B cell (primary cell): ENCODE results near the gene EFNA5. TPM values are rescaled to one million over a fixed set of nuclear protein-coding genes. Genes with fewer than 3 reads are reported as not detected.

ENCODE experiments used
- ATAC-seq: fragments of 200-7000 bp; cut with Tn5 transposase; one replicate; pipeline ENCODE4 v1.10.0; 2021; ENCODE audit warnings: low read depth, mild to moderate bottlenecking, moderate number of reproducible peaks, moderate library complexity
- CTCF ChIA-PET: fragments of 350-600 bp; sonication (Branson Sonifier 250); formaldehyde crosslinking; loops from one replicate; lab custom pipeline; 2021; ENCODE audit warnings: antibody characterized with exemption, inconsistent platforms; lab: Charles Lee
- POLR2A ChIA-PET: fragments of 350-600 bp; sonication (Branson Sonifier 250); formaldehyde crosslinking; loops from one replicate; lab custom pipeline; 2021; ENCODE audit warnings: antibody characterized with exemption; lab: Charles Lee
- DNase-seq: peaks from one replicate; pipeline ENCODE4 v3.0.0; 2013
- H2AFZ ChIP-seq: 2 replicates; pipeline ENCODE4 v1.6.1; 2012; ENCODE audit warnings: mild to moderate bottlenecking, low read depth, low read length; ENCODE audit not compliant: insufficient read depth, poor library complexity, severe bottlenecking
- H3K27ac ChIP-seq, 2 donors: 1 replicate in 1 of 2; 2 replicates in 1 of 2; pipeline ENCODE4 v1.5.1; 2012 to 2013; ENCODE audit warnings: low read length in 2 of 2, mild to moderate bottlenecking in 2 of 2, moderate library complexity in 1 of 2
- H3K27me3 ChIP-seq, 4 experiments: fragments of 200-600 bp in 1 of 4; sonication (generic) in 1 of 4; replicated peaks in 1 of 4; 1 replicate in 2 of 4; 2 replicates in 2 of 4; pipeline versions ENCODE4 v1.6.1 to v1.7.0; 2013 to 2016; ENCODE audit warnings: low read length in 3 of 4, mild to moderate bottlenecking in 2 of 4, mixed read lengths in 1 of 4, moderate library complexity in 1 of 4; ENCODE audit not compliant: insufficient read depth in 4 of 4, control insufficient read depth in 3 of 4; ENCODE audit errors: control extremely low read depth in 1 of 4
- H3K36me3 ChIP-seq, 2 experiments: replicated peaks in 1 of 2; 1 replicate in 1 of 2; 2 replicates in 1 of 2; pipeline versions ENCODE4 v1.6.1 to v1.7.1; 2013; ENCODE audit warnings: low read length in 1 of 2; ENCODE audit not compliant: insufficient read depth in 2 of 2, control insufficient read depth in 1 of 2; ENCODE audit errors: control extremely low read depth in 1 of 2, extremely low read depth in 1 of 2
- H3K4me1 ChIP-seq, 2 donors: fragments of 200-600 bp in 1 of 2; sonication (generic) in 1 of 2; 1 replicate in 1 of 2; 2 replicates in 1 of 2; pipeline versions ENCODE4 v1.5.1 to v1.6.1; 2013 to 2017; ENCODE audit warnings: low read length in 2 of 2; ENCODE audit not compliant: control insufficient read depth in 2 of 2, insufficient read depth in 2 of 2
- H3K4me2 ChIP-seq: replicated peaks from 2 replicates; pipeline ENCODE3; 2012; ENCODE audit warnings: mild to moderate bottlenecking, low read depth, low read length; ENCODE audit not compliant: poor library complexity, severe bottlenecking
- H3K4me3 ChIP-seq, 5 experiments: fragments of 200-600 bp in 1 of 5; sonication (generic) in 1 of 5; 1 replicate in 3 of 5; 2 replicates in 2 of 5; pipeline versions ENCODE4 v1.5.1 to v1.7.0; 2011 to 2016; ENCODE audit warnings: low read length in 4 of 5, mild to moderate bottlenecking in 4 of 5, low read depth in 2 of 5, control low read depth in 1 of 5, moderate library complexity in 1 of 5; ENCODE audit not compliant: insufficient read depth in 1 of 5; ENCODE audit errors: control extremely low read depth in 1 of 5, extremely low read depth in 1 of 5
- H3K79me2 ChIP-seq: fragments of 200-600 bp; sonication (generic); one replicate; pipeline ENCODE4 v1.6.0; 2016; ENCODE audit warnings: low read length; ENCODE audit not compliant: control insufficient read depth, insufficient read depth
- H3K9ac ChIP-seq: fragments of 200-600 bp; sonication (generic); 2 replicates; pipeline ENCODE4 v1.6.1; 2017; ENCODE audit warnings: mild to moderate bottlenecking, low read length, moderate library complexity
- H3K9me3 ChIP-seq, 3 donors: one replicate each; pipeline versions ENCODE4 v1.6.1 to v1.7.1; 2013; ENCODE audit warnings: low read length in 2 of 3; ENCODE audit not compliant: control insufficient read depth in 2 of 3, insufficient read depth in 1 of 3; ENCODE audit errors: control extremely low read depth in 1 of 3
- H4K20me1 ChIP-seq: 2 replicates; pipeline ENCODE4 v1.6.0; 2012; ENCODE audit warnings: mild to moderate bottlenecking, low read length; ENCODE audit not compliant: insufficient read depth, control insufficient read depth, poor library complexity, severe bottlenecking
- H3K27ac Mint-ChIP-seq: one replicate; pipeline ENCODE4 v1.8.0; 2021; ENCODE audit warnings: mixed read lengths
- H3K27me3 Mint-ChIP-seq: one replicate; pipeline ENCODE4 v1.8.0; 2021; ENCODE audit warnings: mixed read lengths
- H3K4me1 Mint-ChIP-seq: one replicate; pipeline ENCODE4 v1.8.0; 2021; ENCODE audit warnings: mixed read lengths
- H3K4me3 Mint-ChIP-seq: one replicate; pipeline ENCODE4 v1.8.0; 2021; ENCODE audit warnings: mixed read lengths
- H3K9me3 Mint-ChIP-seq: one replicate; pipeline ENCODE4 v1.8.0; 2022; ENCODE audit warnings: mixed read lengths; ENCODE audit not compliant: insufficient read depth
- EZH2 ChIP-seq: IDR thresholded peaks from 2 replicates; pipeline ENCODE4 v1.6.1; 2012; ENCODE audit warnings: borderline replicate concordance, low read depth, mild to moderate bottlenecking, moderate library complexity, low read length; ENCODE audit not compliant: insufficient read depth, poor library complexity, severe bottlenecking
- WGBS: methylation state at CpG from one replicate; pipeline ENCODE4 v1.1.5; 2013; ENCODE audit warnings: missing lambda C conversion rate; ENCODE audit not compliant: insufficient coverage; 5-methylcytosine and 5-hydroxymethylcytosine counted together
- intact Hi-C: fragments of 100-400 bp; cut with micrococcal nuclease; formaldehyde crosslinking; loops from one replicate; pipeline ENCODE4 v1.10.0; 2022
- polyA plus RNA-seq: library from polyadenylated mRNA; depleted of rRNA; stranded (reverse); fragments of >200 nt; gene quantifications from 2 replicates; pipeline ENCODE4 v1.2.3, GENCODE V29; 2012
- total RNA-seq, 2 donors: library from RNA; stranded (reverse); fragments of 120-200 nt in 1 of 2; gene quantifications; 1 replicate in 1 of 2; 2 replicates in 1 of 2; pipeline versions ENCODE4 v1.2.3 to v1.2.4, GENCODE V29; 2013 to 2022
- TF ChIP-seq, protein P1 (sequence below): fragments of 200-600 bp; IDR thresholded peaks from one replicate; pipeline ENCODE4 v1.8.0; 2022; ENCODE audit warnings: antibody characterized with exemption, mild to moderate bottlenecking

The EFNA5 gene
- total and polyA plus RNA-seq, 2 donors (not counting 1 experiment from before 2014, with no cell fraction given), result not detected

- no peak overlapping the region for H3K27ac ChIP-seq
- no peak for ATAC-seq
- no peaks in the 10 kb centered on the region for H3K9me3 Mint-ChIP-seq
- POLR2A ChIA-PET, result no interaction called here
- peaks cover 9% of the 10 kb centered on the region in 2 donors for H3K4me1 ChIP-seq
- no peaks in the 10 kb centered on the region for H4K20me1 ChIP-seq
- no peak overlapping the region for H2AFZ ChIP-seq
- H3K4me3 Mint-ChIP-seq, result no peak overlapping the region
- CTCF ChIA-PET, result no interaction called here
- H3K27me3 ChIP-seq, result no peaks in the 10 kb centered on the region
- WGBS, result 98% methylated on average over 5 of the region's 11 CpGs
- peaks cover 12% of the 10 kb centered on the region for H3K4me1 Mint-ChIP-seq
- no peaks in the 10 kb centered on the region for H3K36me3 ChIP-seq
- H3K4me3 ChIP-seq, result no peak overlapping the region
- H3K4me2 ChIP-seq, result no peak overlapping the region
- no peaks in the 10 kb centered on the region for H3K79me2 ChIP-seq
- intact Hi-C loops, result no loop called here
- H3K27me3 Mint-ChIP-seq, result no peaks in the 10 kb centered on the region
- no peaks in the 10 kb centered on the region for H3K9me3 ChIP-seq
- no peak overlapping the region for H3K27ac Mint-ChIP-seq
- H3K9ac ChIP-seq, result no peak overlapping the region
- no peak for DNase-seq
- no peak for TF ChIP-seq EZH2
- TF ChIP-seq, protein P1, sequence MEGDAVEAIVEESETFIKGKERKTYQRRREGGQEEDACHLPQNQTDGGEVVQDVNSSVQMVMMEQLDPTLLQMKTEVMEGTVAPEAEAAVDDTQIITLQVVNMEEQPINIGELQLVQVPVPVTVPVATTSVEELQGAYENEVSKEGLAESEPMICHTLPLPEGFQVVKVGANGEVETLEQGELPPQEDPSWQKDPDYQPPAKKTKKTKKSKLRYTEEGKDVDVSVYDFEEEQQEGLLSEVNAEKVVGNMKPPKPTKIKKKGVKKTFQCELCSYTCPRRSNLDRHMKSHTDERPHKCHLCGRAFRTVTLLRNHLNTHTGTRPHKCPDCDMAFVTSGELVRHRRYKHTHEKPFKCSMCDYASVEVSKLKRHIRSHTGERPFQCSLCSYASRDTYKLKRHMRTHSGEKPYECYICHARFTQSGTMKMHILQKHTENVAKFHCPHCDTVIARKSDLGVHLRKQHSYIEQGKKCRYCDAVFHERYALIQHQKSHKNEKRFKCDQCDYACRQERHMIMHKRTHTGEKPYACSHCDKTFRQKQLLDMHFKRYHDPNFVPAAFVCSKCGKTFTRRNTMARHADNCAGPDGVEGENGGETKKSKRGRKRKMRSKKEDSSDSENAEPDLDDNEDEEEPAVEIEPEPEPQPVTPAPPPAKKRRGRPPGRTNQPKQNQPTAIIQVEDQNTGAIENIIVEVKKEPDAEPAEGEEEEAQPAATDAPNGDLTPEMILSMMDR, result no peak
Observed at GRCh38 chr5:107376546-107377276, 294.0 kb downstream of the EFNA5 start.

DNA sequence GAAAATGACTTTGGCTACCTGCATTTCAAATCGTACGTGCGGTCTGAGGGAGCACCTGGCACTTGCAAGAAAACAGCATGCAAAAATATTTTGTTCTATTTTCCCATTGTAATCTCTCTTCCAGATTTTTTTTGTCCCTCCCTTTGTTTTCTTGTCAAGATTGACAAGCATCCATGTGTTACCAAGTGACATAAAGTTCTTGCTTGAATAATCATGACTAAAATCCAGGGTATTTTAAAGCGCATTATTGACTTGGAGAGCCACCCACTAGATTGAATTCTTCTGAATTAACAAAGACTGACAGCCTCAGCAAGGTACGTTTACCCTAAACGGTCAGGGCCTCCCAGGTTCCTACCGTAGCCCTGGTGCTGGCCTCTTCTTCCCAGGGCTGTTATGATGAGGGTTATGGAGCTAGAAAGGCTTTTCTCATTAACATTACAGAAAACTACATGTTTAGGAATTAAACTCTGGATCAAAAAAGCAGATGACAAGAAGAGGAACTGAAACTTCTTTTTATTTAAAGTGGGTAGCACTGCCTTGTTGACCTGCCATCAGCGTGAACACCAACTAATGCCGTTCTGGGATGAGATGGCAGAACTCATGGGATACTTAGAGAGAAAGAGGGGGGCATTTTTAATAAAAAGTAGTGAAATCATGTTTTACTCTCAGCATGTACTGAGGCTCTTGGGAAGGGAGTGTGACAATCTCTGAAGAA is 297.0 kb downstream of the EFNA5 start:
- H3K4me3 ChIP-seq, result no peak overlapping the region
- H3K4me1 Mint-ChIP-seq, result peaks cover 12% of the 10 kb centered on the region
- ChIA-PET POLR2A (no interaction called here), CTCF (no interaction called here)
- intact Hi-C loops, result no loop called here
- H3K9me3 ChIP-seq, result no peaks in the 10 kb centered on the region
- no peaks in the 10 kb centered on the region for H3K79me2 ChIP-seq
- no peaks in the 10 kb centered on the region for H3K27me3 ChIP-seq
- 55% methylated on average over 6 of the region's 9 CpGs for WGBS
- H3K9me3 Mint-ChIP-seq, result no peaks in the 10 kb centered on the region
- H3K9ac ChIP-seq, result no peak overlapping the region
- TF ChIP-seq, protein P1, result no peak
- no peak for TF ChIP-seq EZH2
- peak overlapping the region; percentile 23 for H2AFZ ChIP-seq
- H3K27ac ChIP-seq, result no peak overlapping the region
- H3K27ac Mint-ChIP-seq, result no peak overlapping the region
- no peak overlapping the region for H3K4me3 Mint-ChIP-seq
- no peaks in the 10 kb centered on the region for H3K36me3 ChIP-seq
- ATAC-seq (no peak), DNase-seq (peak; percentile 20)
- peaks cover 9% of the 10 kb centered on the region in 2 donors for H3K4me1 ChIP-seq
- H3K27me3 Mint-ChIP-seq, result no peaks in the 10 kb centered on the region
- H4K20me1 ChIP-seq, result no peaks in the 10 kb centered on the region
- H3K4me2 ChIP-seq, result peak overlapping the region; percentile 12
